ENCODE data around the gene ZNF500.

ZNF500 gene

GRCh38 chr16:4726616-4727015 is 40.3 kb downstream of the ZNF500 start:
- Histone ChIP-seq H3K9me3 (ENCODE audit: control insufficient read depth in 2 of 2, low read length in 2 of 2) (no peaks in the 10 kb centered on the region), H3K27me3 (ENCODE audit: control insufficient read depth in 1 of 2, insufficient read depth in 2 of 2, low read length in 2 of 2) (no peaks in the 10 kb centered on the region), H3K4me1 (ENCODE audit: control insufficient read depth, insufficient read depth, low read length) (no peaks in the 10 kb centered on the region), H3K9ac (ENCODE audit: low read length in 2 of 2) (no peak overlapping the region), H3K27ac (ENCODE audit: low read length) (no peak overlapping the region), H3K36me3 (ENCODE audit: control insufficient read depth in 2 of 2, insufficient read depth in 2 of 2, low read length in 2 of 2) (peaks cover 21 to 43% of the 10 kb centered on the region in 2 donors), H3K4me3 (ENCODE audit: low read length in 2 of 2) (no peak overlapping the region)

GRCh38 chr16:4724661-4725270 is 42.2 kb downstream of the ZNF500 start:
- H3K27me3 ChIP-seq (ENCODE audit: control insufficient read depth in 1 of 2, insufficient read depth in 2 of 2, low read length in 2 of 2): no peaks in the 10 kb centered on the region
- no peak overlapping the region for H3K27ac ChIP-seq (ENCODE audit: low read length)
- H3K4me1 ChIP-seq (ENCODE audit: control insufficient read depth, insufficient read depth, low read length): no peaks in the 10 kb centered on the region
- H3K36me3 ChIP-seq (ENCODE audit: control insufficient read depth in 2 of 2, insufficient read depth in 2 of 2, low read length in 2 of 2): peaks cover 21 to 38% of the 10 kb centered on the region in 2 donors
- H3K9me3 ChIP-seq (ENCODE audit: control insufficient read depth in 2 of 2, low read length in 2 of 2): no peaks in the 10 kb centered on the region
- H3K4me3 ChIP-seq (ENCODE audit: low read length in 2 of 2): no peak overlapping the region
- H3K9ac ChIP-seq (ENCODE audit: low read length in 2 of 2): no peak overlapping the region

DNA sequence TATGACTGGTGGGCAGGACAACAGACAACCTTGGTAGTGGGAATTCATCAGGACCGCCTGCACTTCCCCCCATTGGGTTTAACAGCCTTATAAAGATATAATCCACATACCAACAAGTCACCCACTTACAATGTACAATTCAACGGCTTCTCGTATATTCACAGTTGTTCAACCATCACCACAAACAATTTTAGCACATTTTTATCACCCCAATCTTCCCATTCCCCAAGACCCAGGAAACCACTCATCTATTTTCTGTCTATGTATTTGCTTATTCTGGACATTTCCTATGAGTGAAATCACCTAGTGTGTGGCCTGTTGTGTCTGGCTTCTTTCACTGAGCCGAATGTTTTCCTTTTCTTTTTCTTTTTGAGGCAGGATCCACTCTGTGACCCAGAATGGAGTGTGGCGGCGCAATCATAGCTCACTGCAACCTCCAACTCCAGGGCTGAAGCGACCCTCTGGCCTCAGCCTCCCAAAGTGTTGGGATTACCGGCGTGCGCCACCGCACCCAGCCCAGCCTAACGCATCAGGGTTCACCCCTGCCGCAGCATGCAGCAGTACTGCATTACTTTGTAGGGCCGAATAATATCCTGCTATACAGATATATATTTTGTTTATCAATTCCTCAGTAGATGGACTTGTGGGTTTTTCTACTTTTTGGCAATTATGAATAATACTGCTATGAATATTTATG is 43.7 kb downstream of the ZNF500 start:
- H3K36me3 ChIP-seq (ENCODE audit: control insufficient read depth in 2 of 2, insufficient read depth in 2 of 2, low read length in 2 of 2): peaks cover 17 to 30% of the 10 kb centered on the region in 2 donors
- no peak overlapping the region for H3K9ac ChIP-seq (ENCODE audit: low read length in 2 of 2)
- H3K4me1 ChIP-seq (ENCODE audit: control insufficient read depth, insufficient read depth, low read length): no peaks in the 10 kb centered on the region
- H3K4me3 ChIP-seq (ENCODE audit: low read length in 2 of 2): no peak overlapping the region
- H3K27ac ChIP-seq (ENCODE audit: low read length): no peak overlapping the region
- H3K9me3 ChIP-seq (ENCODE audit: control insufficient read depth in 2 of 2, low read length in 2 of 2): no peaks in the 10 kb centered on the region
- H3K27me3 ChIP-seq (ENCODE audit: control insufficient read depth in 1 of 2, insufficient read depth in 2 of 2, low read length in 2 of 2): no peaks in the 10 kb centered on the region

GRCh38 chr16:4718466-4718865 is 48.5 kb downstream of the ZNF500 start:
- H3K27ac ChIP-seq (ENCODE audit: low read length): no peak overlapping the region
- no peaks in the 10 kb centered on the region for H3K9me3 ChIP-seq (ENCODE audit: control insufficient read depth in 2 of 2, low read length in 2 of 2)
- no peak overlapping the region for H3K4me3 ChIP-seq (ENCODE audit: low read length in 2 of 2)
- H3K36me3 ChIP-seq (ENCODE audit: control insufficient read depth in 2 of 2, insufficient read depth in 2 of 2, low read length in 2 of 2): peaks cover 11 to 17% of the 10 kb centered on the region in 2 donors
- no peaks in the 10 kb centered on the region for H3K4me1 ChIP-seq (ENCODE audit: control insufficient read depth, insufficient read depth, low read length)
- no peak overlapping the region for H3K9ac ChIP-seq (ENCODE audit: low read length in 2 of 2)
- no peaks in the 10 kb centered on the region for H3K27me3 ChIP-seq (ENCODE audit: control insufficient read depth in 1 of 2, insufficient read depth in 2 of 2, low read length in 2 of 2)

DNA sequence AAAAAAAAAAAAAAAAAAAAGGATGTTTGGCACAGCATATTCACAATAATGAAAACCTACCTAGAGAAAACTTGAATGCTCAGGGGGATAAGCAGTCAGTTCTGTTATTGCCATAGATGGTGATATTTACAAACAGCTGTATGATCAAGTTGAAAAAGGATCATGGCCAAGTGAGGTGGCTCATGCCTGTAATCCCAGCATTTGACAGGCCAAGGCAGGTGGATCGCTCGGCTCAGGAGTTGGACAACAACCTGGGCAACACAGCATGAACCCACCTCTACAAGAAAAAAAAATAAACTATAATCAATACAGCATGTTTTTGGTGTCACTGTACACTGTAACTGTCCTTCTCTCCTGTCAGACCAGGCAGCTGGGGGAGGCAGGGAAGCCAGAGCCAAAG is 52.0 kb downstream of the ZNF500 start:
- H3K9ac ChIP-seq (ENCODE audit: low read length in 2 of 2): no peak overlapping the region
- peaks cover 11 to 18% of the 10 kb centered on the region in 2 donors for H3K36me3 ChIP-seq (ENCODE audit: control insufficient read depth in 2 of 2, insufficient read depth in 2 of 2, low read length in 2 of 2)
- H3K4me1 ChIP-seq (ENCODE audit: control insufficient read depth, insufficient read depth, low read length): no peaks in the 10 kb centered on the region
- H3K4me3 ChIP-seq (ENCODE audit: low read length in 2 of 2): no peak overlapping the region
- no peaks in the 10 kb centered on the region for H3K9me3 ChIP-seq (ENCODE audit: control insufficient read depth in 2 of 2, low read length in 2 of 2)
- H3K27ac ChIP-seq (ENCODE audit: low read length): no peak overlapping the region
- no peaks in the 10 kb centered on the region for H3K27me3 ChIP-seq (ENCODE audit: control insufficient read depth in 1 of 2, insufficient read depth in 2 of 2, low read length in 2 of 2)

DNA sequence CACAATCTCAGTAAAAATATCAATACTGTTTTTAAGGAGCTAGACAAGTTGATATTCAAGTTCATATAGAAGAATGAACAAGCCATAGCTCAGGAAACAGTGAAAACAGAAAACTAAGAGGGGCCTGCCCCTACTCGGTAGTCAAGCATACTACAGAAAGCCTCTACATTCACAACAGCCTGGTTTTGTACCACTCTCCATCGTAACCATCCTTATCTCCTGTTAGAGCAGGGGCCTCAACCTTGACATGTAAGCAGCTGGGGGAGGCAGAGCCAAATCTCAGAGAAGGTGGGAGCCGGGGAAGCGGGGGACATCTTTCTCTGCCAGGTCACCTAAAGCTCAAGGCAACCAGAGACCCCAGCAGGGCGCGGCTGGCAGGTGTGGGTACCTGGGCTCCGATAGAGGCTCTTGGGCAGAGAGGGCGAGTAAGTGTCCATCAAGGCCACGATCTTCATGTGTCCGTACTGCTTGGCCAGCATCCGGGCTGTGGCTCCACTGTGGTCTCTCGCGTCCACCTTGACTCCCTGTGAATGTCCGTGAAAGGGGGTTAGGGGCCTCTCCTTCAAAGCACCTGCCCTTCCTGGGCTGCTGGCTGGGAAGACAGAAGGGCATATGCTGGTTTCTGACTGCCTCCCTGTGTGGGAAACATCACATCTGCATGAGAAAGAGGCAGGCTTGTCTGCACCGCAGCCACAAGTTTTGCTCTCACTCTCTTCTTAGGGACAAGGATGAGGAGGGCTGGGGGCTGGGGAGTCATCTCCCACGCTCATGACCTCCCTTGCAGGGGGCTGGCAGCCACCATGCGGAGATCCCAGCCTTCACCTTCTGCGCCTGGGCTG is 53.1 kb downstream of the ZNF500 start:
- Histone ChIP-seq H3K27ac (ENCODE audit: low read length) (no peak overlapping the region), H3K27me3 (ENCODE audit: control insufficient read depth in 1 of 2, insufficient read depth in 2 of 2, low read length in 2 of 2) (no peaks in the 10 kb centered on the region), H3K9ac (ENCODE audit: low read length in 2 of 2) (no peak overlapping the region), H3K4me1 (ENCODE audit: control insufficient read depth, insufficient read depth, low read length) (no peaks in the 10 kb centered on the region), H3K9me3 (ENCODE audit: control insufficient read depth in 2 of 2, low read length in 2 of 2) (no peaks in the 10 kb centered on the region), H3K36me3 (ENCODE audit: control insufficient read depth in 2 of 2, insufficient read depth in 2 of 2, low read length in 2 of 2) (peaks cover 15 to 23% of the 10 kb centered on the region in 2 donors), H3K4me3 (ENCODE audit: low read length in 2 of 2) (no peak overlapping the region)

GRCh38 chr16:4709481-4709880 is 57.5 kb downstream of the ZNF500 start:
- H3K27me3 ChIP-seq (ENCODE audit: control insufficient read depth in 1 of 2, insufficient read depth in 2 of 2, low read length in 2 of 2): no peaks in the 10 kb centered on the region
- no peak overlapping the region for H3K4me3 ChIP-seq (ENCODE audit: low read length in 2 of 2)
- H3K4me1 ChIP-seq (ENCODE audit: control insufficient read depth, insufficient read depth, low read length): no peaks in the 10 kb centered on the region
- H3K27ac ChIP-seq (ENCODE audit: low read length): no peak overlapping the region
- no peaks in the 10 kb centered on the region for H3K9me3 ChIP-seq (ENCODE audit: control insufficient read depth in 2 of 2, low read length in 2 of 2)
- peaks cover 22 to 32% of the 10 kb centered on the region in 2 donors for H3K36me3 ChIP-seq (ENCODE audit: control insufficient read depth in 2 of 2, insufficient read depth in 2 of 2, low read length in 2 of 2)
- H3K9ac ChIP-seq (ENCODE audit: low read length in 2 of 2): no peak overlapping the region

DNA sequence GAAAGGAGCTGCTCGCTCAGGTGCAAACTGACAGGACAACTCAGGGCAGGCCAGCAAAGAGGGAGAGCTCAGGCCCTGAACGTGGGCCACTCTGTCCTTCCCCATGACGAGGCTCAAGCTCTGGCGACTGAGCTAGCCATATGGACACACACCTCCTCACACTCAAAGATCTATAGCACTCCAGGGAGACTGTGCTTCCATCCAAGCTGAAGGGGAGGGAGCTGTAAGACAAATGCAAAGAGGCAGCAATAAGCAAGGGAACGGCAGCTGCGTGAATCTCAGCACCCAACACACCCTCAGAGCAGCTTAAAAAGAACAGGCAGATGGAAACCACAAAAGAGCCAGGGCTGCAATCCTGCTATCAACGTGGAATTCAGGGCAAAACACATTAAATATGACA is 60.1 kb downstream of the ZNF500 start:
- Histone ChIP-seq H3K36me3 (ENCODE audit: control insufficient read depth in 2 of 2, insufficient read depth in 2 of 2, low read length in 2 of 2) (peaks cover 27 to 32% of the 10 kb centered on the region in 2 donors), H3K27me3 (ENCODE audit: control insufficient read depth in 1 of 2, insufficient read depth in 2 of 2, low read length in 2 of 2) (no peaks in the 10 kb centered on the region), H3K4me1 (ENCODE audit: control insufficient read depth, insufficient read depth, low read length) (no peaks in the 10 kb centered on the region), H3K4me3 (ENCODE audit: low read length in 2 of 2) (no peak overlapping the region), H3K9me3 (ENCODE audit: control insufficient read depth in 2 of 2, low read length in 2 of 2) (no peaks in the 10 kb centered on the region), H3K27ac (ENCODE audit: low read length) (no peak overlapping the region), H3K9ac (ENCODE audit: low read length in 2 of 2) (no peak overlapping the region)

DNA sequence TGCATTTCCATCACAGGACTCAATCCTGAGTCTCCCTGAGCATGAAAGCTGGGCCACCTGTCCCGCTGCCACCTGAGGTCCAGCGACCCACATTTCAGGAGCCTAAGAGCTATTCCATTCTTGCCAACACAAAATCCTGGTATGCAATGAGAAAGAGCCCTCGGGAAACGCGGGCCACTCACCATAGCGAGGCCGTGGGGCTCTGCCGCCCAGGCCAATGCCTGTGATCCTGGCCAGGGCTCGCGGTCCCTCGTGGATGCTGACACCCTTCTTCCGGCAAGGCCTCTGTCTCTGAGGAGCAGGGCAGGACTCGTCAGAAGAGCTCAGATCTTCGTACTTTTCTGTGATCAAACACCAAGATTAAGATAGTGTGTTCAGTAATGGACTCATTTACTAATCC is 62.0 kb downstream of the ZNF500 start:
- Histone ChIP-seq H3K27me3 (ENCODE audit: control insufficient read depth in 1 of 2, insufficient read depth in 2 of 2, low read length in 2 of 2) (no peaks in the 10 kb centered on the region), H3K36me3 (ENCODE audit: control insufficient read depth in 2 of 2, insufficient read depth in 2 of 2, low read length in 2 of 2) (peaks cover 34 to 38% of the 10 kb centered on the region in 2 donors), H3K27ac (ENCODE audit: low read length) (no peak overlapping the region), H3K9ac (ENCODE audit: low read length in 2 of 2) (no peak overlapping the region), H3K4me1 (ENCODE audit: control insufficient read depth, insufficient read depth, low read length) (peaks cover 2% of the 10 kb centered on the region), H3K4me3 (ENCODE audit: low read length in 2 of 2) (no peak overlapping the region), H3K9me3 (ENCODE audit: control insufficient read depth in 2 of 2, low read length in 2 of 2) (no peaks in the 10 kb centered on the region)

- no peak overlapping the region for H3K27ac ChIP-seq (ENCODE audit: low read length)
- H3K9me3 ChIP-seq (ENCODE audit: control insufficient read depth in 2 of 2, low read length in 2 of 2): no peaks in the 10 kb centered on the region
- H3K27me3 ChIP-seq (ENCODE audit: control insufficient read depth in 1 of 2, insufficient read depth in 2 of 2, low read length in 2 of 2): no peaks in the 10 kb centered on the region
- peaks cover 2% of the 10 kb centered on the region for H3K4me1 ChIP-seq (ENCODE audit: control insufficient read depth, insufficient read depth, low read length)
- no peak overlapping the region for H3K9ac ChIP-seq (ENCODE audit: low read length in 2 of 2)
- peaks cover 31 to 41% of the 10 kb centered on the region in 2 donors for H3K36me3 ChIP-seq (ENCODE audit: control insufficient read depth in 2 of 2, insufficient read depth in 2 of 2, low read length in 2 of 2)
- H3K4me3 ChIP-seq (ENCODE audit: low read length in 2 of 2): no peak overlapping the region
Observed at GRCh38 chr16:4704491-4704890, 62.5 kb downstream of the ZNF500 start.
